Central memory CD8-positive, alpha-beta T cell (primary cell): Measurements from ENCODE around the gene SETD3.
A peak's percentile ranks its signal among the peaks of the same experiment; 100 is the strongest.

Source experiments
- ATAC-seq: fragments of 150-1000 bp; cut with Tn5 transposase; replicated peaks from 2 replicates; pipeline ENCODE4 v1.10.0; 2022; ENCODE audit warnings: mild to moderate bottlenecking, moderate FRiP score, moderate number of reproducible peaks; ENCODE audit not compliant: poor library complexity, severe bottlenecking; ENCODE audit errors: extremely low read depth
- DNase-seq, 2 donors: peaks; one replicate each; pipeline ENCODE4 v3.0.0; 2021; ENCODE audit warnings: low spot score in 2 of 2
- H3K27ac Mint-ChIP-seq: one replicate; pipeline ENCODE4 v1.8.0; 2022; ENCODE audit warnings: low read depth, mild to moderate bottlenecking, moderate library complexity, mixed read lengths
- H3K27me3 Mint-ChIP-seq: one replicate; pipeline ENCODE4 v1.8.0; 2022; ENCODE audit warnings: mixed read lengths
- H3K36me3 Mint-ChIP-seq: one replicate; pipeline ENCODE4 v1.8.0; 2022; ENCODE audit warnings: mild to moderate bottlenecking, moderate library complexity, mixed read lengths; ENCODE audit not compliant: insufficient read depth
- H3K4me1 Mint-ChIP-seq: one replicate; pipeline ENCODE4 v1.8.0; 2022; ENCODE audit warnings: mixed read lengths
- H3K4me3 Mint-ChIP-seq: one replicate; pipeline ENCODE4 v1.8.0; 2022; ENCODE audit warnings: mild to moderate bottlenecking, moderate library complexity, mixed read lengths
- H3K9me3 Mint-ChIP-seq: one replicate; pipeline ENCODE4 v1.8.0; 2022; ENCODE audit warnings: mixed read lengths

The SETD3 gene

GRCh38 chr14:99402285-99402648 is 78.4 kb downstream of the SETD3 start:
- H3K9me3 Mint-ChIP-seq = no peaks in the 10 kb centered on the region
- no peak overlapping the region for H3K4me3 Mint-ChIP-seq
- no peaks in the 10 kb centered on the region for H3K27me3 Mint-ChIP-seq
- H3K4me1 Mint-ChIP-seq = peaks cover 10% of the 10 kb centered on the region
- no peak for ATAC-seq
- DNase-seq = no peak
- H3K36me3 Mint-ChIP-seq = peaks cover 41% of the 10 kb centered on the region
- H3K27ac Mint-ChIP-seq = no peak overlapping the region

- Mint-ChIP-seq H3K9me3 (no peaks in the 10 kb centered on the region), H3K27ac (no peak overlapping the region), H3K27me3 (no peaks in the 10 kb centered on the region), H3K4me1 (peaks cover 10% of the 10 kb centered on the region), H3K36me3 (peaks cover 41% of the 10 kb centered on the region), H3K4me3 (no peak overlapping the region)
- no peak for DNase-seq
- no peak for ATAC-seq
Observed at GRCh38 chr14:99401621-99402284, 78.9 kb downstream of the SETD3 start.

GRCh38 chr14:99401211-99401610 is 79.4 kb downstream of the SETD3 start:
- H3K9me3 Mint-ChIP-seq = no peaks in the 10 kb centered on the region
- ATAC-seq = no peak
- no peak for DNase-seq
- no peak overlapping the region for H3K4me3 Mint-ChIP-seq
- H3K27ac Mint-ChIP-seq = no peak overlapping the region
- peaks cover 44% of the 10 kb centered on the region for H3K36me3 Mint-ChIP-seq
- peaks cover 10% of the 10 kb centered on the region for H3K4me1 Mint-ChIP-seq
- H3K27me3 Mint-ChIP-seq = no peaks in the 10 kb centered on the region

GRCh38 chr14:99397698-99398097 is 83.0 kb downstream of the SETD3 start:
- H3K27me3 Mint-ChIP-seq = no peaks in the 10 kb centered on the region
- peaks cover 10% of the 10 kb centered on the region for H3K4me1 Mint-ChIP-seq
- H3K9me3 Mint-ChIP-seq = no peaks in the 10 kb centered on the region
- DNase-seq (no peak), ATAC-seq (no peak)
- H3K27ac Mint-ChIP-seq = no peak overlapping the region
- peaks cover 36% of the 10 kb centered on the region for H3K36me3 Mint-ChIP-seq
- no peak overlapping the region for H3K4me3 Mint-ChIP-seq

- no peaks in the 10 kb centered on the region for H3K27me3 Mint-ChIP-seq
- H3K27ac Mint-ChIP-seq = no peak overlapping the region
- peak; percentile 71 for ATAC-seq
- H3K4me1 Mint-ChIP-seq = peaks cover 5% of the 10 kb centered on the region
- H3K4me3 Mint-ChIP-seq = no peak overlapping the region
- DNase-seq = no peak
- peaks cover 36% of the 10 kb centered on the region for H3K36me3 Mint-ChIP-seq
- H3K9me3 Mint-ChIP-seq = no peaks in the 10 kb centered on the region
Observed at GRCh38 chr14:99395909-99396530, 84.6 kb downstream of the SETD3 start.

- Mint-ChIP-seq H3K27ac (no peak overlapping the region), H3K4me1 (peaks cover 5% of the 10 kb centered on the region), H3K9me3 (no peaks in the 10 kb centered on the region), H3K4me3 (no peak overlapping the region), H3K36me3 (peaks cover 30% of the 10 kb centered on the region), H3K27me3 (no peaks in the 10 kb centered on the region)
- DNase-seq = no peak
- ATAC-seq = no peak
Observed at GRCh38 chr14:99394602-99395156, 86.0 kb downstream of the SETD3 start.

- H3K9me3 Mint-ChIP-seq = no peaks in the 10 kb centered on the region
- no peak for DNase-seq
- H3K27me3 Mint-ChIP-seq = no peaks in the 10 kb centered on the region
- H3K36me3 Mint-ChIP-seq = peaks cover 18% of the 10 kb centered on the region
- ATAC-seq = no peak
- H3K4me3 Mint-ChIP-seq = no peak overlapping the region
- peaks cover 5% of the 10 kb centered on the region for H3K4me1 Mint-ChIP-seq
- H3K27ac Mint-ChIP-seq = no peak overlapping the region
Observed at GRCh38 chr14:99393059-99393655, 87.5 kb downstream of the SETD3 start.

- H3K4me1 Mint-ChIP-seq = peaks cover 17% of the 10 kb centered on the region
- no peak overlapping the region for H3K4me3 Mint-ChIP-seq
- no peak for DNase-seq
- H3K27me3 Mint-ChIP-seq = no peaks in the 10 kb centered on the region
- no peak for ATAC-seq
- peaks cover 10% of the 10 kb centered on the region for H3K36me3 Mint-ChIP-seq
- no peak overlapping the region for H3K27ac Mint-ChIP-seq
- H3K9me3 Mint-ChIP-seq = no peaks in the 10 kb centered on the region
Observed at GRCh38 chr14:99391671-99392070, 89.0 kb downstream of the SETD3 start.

- ATAC-seq (no peak), DNase-seq (no peak)
- Mint-ChIP-seq H3K4me3 (no peak overlapping the region), H3K27me3 (peaks cover 18% of the 10 kb centered on the region), H3K27ac (no peak overlapping the region), H3K9me3 (no peaks in the 10 kb centered on the region), H3K36me3 (no peaks in the 10 kb centered on the region), H3K4me1 (peaks cover 18% of the 10 kb centered on the region)
Observed at GRCh38 chr14:99389174-99389826, 91.4 kb downstream of the SETD3 start.

GRCh38 chr14:99388286-99388685 is 92.4 kb downstream of the SETD3 start:
- DNase-seq (no peak), ATAC-seq (no peak)
- Mint-ChIP-seq H3K36me3 (no peaks in the 10 kb centered on the region), H3K27me3 (peaks cover 28% of the 10 kb centered on the region), H3K4me3 (no peak overlapping the region), H3K27ac (no peak overlapping the region), H3K9me3 (no peaks in the 10 kb centered on the region), H3K4me1 (peaks cover 18% of the 10 kb centered on the region)

- H3K27ac Mint-ChIP-seq = no peak overlapping the region
- H3K4me3 Mint-ChIP-seq = no peak overlapping the region
Observed at GRCh38 chr14:99387880-99388279, 92.8 kb downstream of the SETD3 start.

GRCh38 chr14:99384450-99385417 is 95.9 kb downstream of the SETD3 start:
- ATAC-seq = no peak
- H3K4me3 Mint-ChIP-seq = no peak overlapping the region
- peaks cover 60% of the 10 kb centered on the region for H3K27me3 Mint-ChIP-seq

More at GRCh38 chr14:99387880-99388279, 92.8 kb downstream of the SETD3 start:
- Mint-ChIP-seq H3K36me3 (no peaks in the 10 kb centered on the region), H3K27me3 (peaks cover 32% of the 10 kb centered on the region), H3K9me3 (no peaks in the 10 kb centered on the region), H3K4me1 (peaks cover 14% of the 10 kb centered on the region)
- DNase-seq (no peak), ATAC-seq (peak; percentile 24)

More at GRCh38 chr14:99384450-99385417, 95.9 kb downstream of the SETD3 start:
- Mint-ChIP-seq H3K27ac (no peak overlapping the region), H3K9me3 (no peaks in the 10 kb centered on the region), H3K4me1 (peaks cover 22% of the 10 kb centered on the region), H3K36me3 (peaks cover 3% of the 10 kb centered on the region)
- no peak for DNase-seq
